Mesenchymal stem cell (in vitro differentiated cells and primary cell): Measurements from ENCODE around the gene MAPK7.
A peak's percentile ranks its signal among the peaks of the same experiment; 100 is the strongest.

ENCODE experiments used
- DNase-seq: peaks from one replicate; pipeline ENCODE4 v3.0.0-alpha.2; 2013
- H2AFZ ChIP-seq: one replicate; pipeline ENCODE4 v1.6.1; 2013; ENCODE audit warnings: low read depth, mild to moderate bottlenecking, control low read depth, inconsistent platforms, low read length, moderate library complexity
- H2AK5ac ChIP-seq: 2 replicates; pipeline ENCODE4 v1.6.1; 2013; ENCODE audit warnings: low read length, moderate library complexity, mild to moderate bottlenecking, inconsistent platforms; ENCODE audit not compliant: severe bottlenecking
- H2BK120ac ChIP-seq: one replicate; pipeline ENCODE4 v1.6.1; 2013; ENCODE audit warnings: low read depth, mild to moderate bottlenecking, inconsistent platforms, low read length, moderate library complexity
- H2BK12ac ChIP-seq, 2 experiments: one replicate each; pipeline ENCODE4 v1.6.1; 2013; ENCODE audit warnings: inconsistent platforms in 2 of 2, low read length in 2 of 2, mild to moderate bottlenecking in 2 of 2, moderate library complexity in 2 of 2, control low read depth in 1 of 2
- H2BK15ac ChIP-seq: one replicate; pipeline ENCODE4 v1.6.1; 2013; ENCODE audit warnings: mild to moderate bottlenecking, low read depth, inconsistent platforms; ENCODE audit not compliant: poor library complexity, severe bottlenecking
- H2BK5ac ChIP-seq: 2 replicates; pipeline ENCODE4 v1.6.1; 2013; ENCODE audit warnings: low read depth, mild to moderate bottlenecking, low read length, control low read depth, inconsistent platforms; ENCODE audit not compliant: poor library complexity, severe bottlenecking
- H3K14ac ChIP-seq, 2 experiments: one replicate each; pipeline ENCODE4 v1.6.1; 2013; ENCODE audit warnings: inconsistent platforms in 2 of 2, low read length in 2 of 2, control low read depth in 1 of 2, mild to moderate bottlenecking in 1 of 2, moderate library complexity in 1 of 2
- H3K18ac ChIP-seq, 2 experiments: one replicate each; pipeline ENCODE4 v1.6.1; 2013; ENCODE audit warnings: inconsistent platforms in 2 of 2, low read length in 2 of 2, control low read depth in 1 of 2, low read depth in 1 of 2, mild to moderate bottlenecking in 1 of 2
- H3K23ac ChIP-seq, 2 experiments: one replicate each; pipeline ENCODE4 v1.6.1; 2013; ENCODE audit warnings: inconsistent platforms in 2 of 2, low read length in 2 of 2, mild to moderate bottlenecking in 2 of 2, moderate library complexity in 2 of 2, control low read depth in 1 of 2
- H3K27ac ChIP-seq: 2 replicates; pipeline ENCODE4 v1.5.1; 2013; ENCODE audit warnings: mild to moderate bottlenecking, moderate library complexity, low read length, control low read depth, inconsistent platforms; ENCODE audit not compliant: poor library complexity, severe bottlenecking
- H3K27me3 ChIP-seq, 2 experiments: 2 replicates each; pipeline versions ENCODE4 v1.6.1 to v1.7.0; 2013; ENCODE audit warnings: low read length in 2 of 2, mild to moderate bottlenecking in 2 of 2, moderate library complexity in 2 of 2, control low read depth in 1 of 2, inconsistent platforms in 1 of 2; ENCODE audit not compliant: control insufficient read depth in 1 of 2, insufficient read depth in 1 of 2
- H3K36me3 ChIP-seq, 2 experiments: 2 replicates each; pipeline versions ENCODE4 v1.6.1 to v1.7.0; 2013; ENCODE audit warnings: low read length in 2 of 2, control low read depth in 1 of 2, inconsistent platforms in 1 of 2, low read depth in 1 of 2, mild to moderate bottlenecking in 1 of 2; ENCODE audit not compliant: insufficient read depth in 2 of 2, control insufficient read depth in 1 of 2
- H3K4ac ChIP-seq, 2 experiments: one replicate each; pipeline ENCODE4 v1.6.1; 2013; ENCODE audit warnings: inconsistent platforms in 2 of 2, low read length in 2 of 2, mild to moderate bottlenecking in 2 of 2, moderate library complexity in 2 of 2, control low read depth in 1 of 2, low read depth in 1 of 2
- H3K4me1 ChIP-seq: 2 replicates; pipeline ENCODE4 v1.6.1; 2013; ENCODE audit warnings: low read depth, low read length, control low read depth; ENCODE audit not compliant: control insufficient read depth, insufficient read depth
- H3K4me2 ChIP-seq: 2 replicates; pipeline ENCODE4 v1.6.1; 2013; ENCODE audit warnings: low read length, mild to moderate bottlenecking, inconsistent platforms; ENCODE audit not compliant: poor library complexity, severe bottlenecking
- H3K4me3 ChIP-seq, 2 experiments: 2 replicates each; pipeline versions ENCODE4 v1.5.1 to v1.7.0; 2013; ENCODE audit warnings: low read length in 2 of 2, mild to moderate bottlenecking in 2 of 2, control low read depth in 1 of 2, low read depth in 1 of 2; ENCODE audit not compliant: insufficient read depth in 1 of 2
- H3K79me1 ChIP-seq: replicated peaks from 2 replicates; pipeline ENCODE4 v1.6.1; 2013; ENCODE audit warnings: mild to moderate bottlenecking, control low read depth, low read length, inconsistent platforms; ENCODE audit not compliant: poor library complexity, severe bottlenecking
- H3K9ac ChIP-seq: 2 replicates; pipeline ENCODE4 v1.7.0; 2013; ENCODE audit warnings: mild to moderate bottlenecking, low read length, moderate library complexity
- H3K9me3 ChIP-seq: 2 replicates; pipeline ENCODE4 v1.7.0; 2013; ENCODE audit warnings: mild to moderate bottlenecking, low read length; ENCODE audit not compliant: control insufficient read depth
- H4K8ac ChIP-seq: one replicate; pipeline ENCODE4 v1.6.1; 2013; ENCODE audit warnings: inconsistent platforms, mild to moderate bottlenecking, low read length, moderate library complexity
- H4K91ac ChIP-seq: one replicate; pipeline ENCODE4 v1.6.1; 2013; ENCODE audit warnings: mild to moderate bottlenecking, low read length, inconsistent platforms
- WGBS: methylation state at CpG from one replicate; pipeline ENCODE4 v1.1.7; 2013; ENCODE audit warnings: mixed read lengths; 5-methylcytosine and 5-hydroxymethylcytosine counted together

Gene MAPK7

GRCh38 chr17:19405114-19405513 lies 26.8 kb downstream of the MAPK7 start:
- Histone ChIP-seq H3K4me3 (no peak overlapping the region), H3K9ac (no peak overlapping the region), H3K36me3 (no peaks in the 10 kb centered on the region), H2BK5ac (no peak overlapping the region), H4K8ac (no peak overlapping the region), H2BK12ac (no peak overlapping the region), H3K4me1 (peaks cover 9% of the 10 kb centered on the region), H3K27me3 (no peaks in the 10 kb centered on the region), H3K27ac (no peak overlapping the region), H3K4ac (no peak overlapping the region), H3K4me2 (no peak overlapping the region), H2BK120ac (no peak overlapping the region), H2BK15ac (no peak overlapping the region), H3K18ac (no peak overlapping the region), H3K9me3 (no peaks in the 10 kb centered on the region), H2AFZ (no peak overlapping the region), H4K91ac (peak overlapping the region; percentile 34), H2AK5ac (no peak overlapping the region), H3K79me1 (no peaks in the 10 kb centered on the region), H3K14ac (no peak overlapping the region), H3K23ac (no peak overlapping the region)
- no peak for DNase-seq
- WGBS = 92% methylated on average over 5 of the region's 5 CpGs

DNA sequence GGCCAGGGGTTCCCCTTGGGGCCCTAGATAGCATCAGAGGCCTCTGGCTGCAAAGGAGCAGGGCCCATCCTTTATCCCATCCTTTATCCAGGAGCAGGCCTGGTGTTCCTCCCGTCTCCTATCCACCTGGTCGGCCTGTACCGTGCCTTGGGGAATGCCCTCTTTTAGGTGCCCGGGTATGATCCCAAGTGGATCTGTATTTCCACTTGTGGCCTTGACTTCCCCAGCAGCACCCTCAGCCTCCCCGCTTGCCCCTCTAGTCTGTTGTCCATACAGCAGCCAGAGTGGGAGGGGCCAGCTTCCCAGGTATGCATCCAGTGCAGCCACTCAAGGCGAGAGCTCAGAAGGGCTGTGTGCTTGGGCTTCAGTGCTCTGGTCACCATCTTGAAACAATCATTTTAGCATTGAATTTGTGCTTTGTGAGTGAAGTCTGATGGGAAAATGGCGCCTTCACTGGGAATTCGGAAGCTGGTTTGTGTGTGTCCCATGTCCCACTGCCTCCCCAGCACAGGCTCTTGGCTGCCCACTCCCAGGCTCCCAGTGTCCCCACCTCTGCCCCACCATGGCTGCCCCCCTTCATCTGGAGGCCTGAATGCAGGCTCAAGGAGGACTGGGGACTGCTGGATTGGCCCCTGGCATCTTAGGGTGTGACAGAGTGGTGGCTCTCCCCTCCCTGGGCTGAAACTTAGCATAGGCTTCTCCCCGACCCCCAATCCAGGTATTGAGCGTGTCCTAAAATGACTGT lies 29.5 kb downstream of the MAPK7 start:
- no peak overlapping the region for H3K14ac ChIP-seq
- no peak overlapping the region for H2BK5ac ChIP-seq
- no peaks in the 10 kb centered on the region for H3K79me1 ChIP-seq
- no peak overlapping the region for H4K91ac ChIP-seq
- H3K4ac ChIP-seq = no peak overlapping the region
- no peak overlapping the region for H2BK120ac ChIP-seq
- no peaks in the 10 kb centered on the region for H3K9me3 ChIP-seq
- H2BK15ac ChIP-seq = no peak overlapping the region
- H3K27me3 ChIP-seq = peaks cover 0 to 9% of the 10 kb centered on the region in 2 experiments
- no peak overlapping the region for H3K4me2 ChIP-seq
- H3K9ac ChIP-seq = no peak overlapping the region
- no peak overlapping the region for H3K4me3 ChIP-seq
- 96% methylated on average over 10 of the region's 10 CpGs for WGBS
- DNase-seq = no peak
- H3K4me1 ChIP-seq = peaks cover 17% of the 10 kb centered on the region
- no peak overlapping the region for H2AFZ ChIP-seq
- H3K18ac ChIP-seq = no peak overlapping the region
- peak overlapping the region; percentile 15 for H2AK5ac ChIP-seq
- H2BK12ac ChIP-seq = no peak overlapping the region
- H4K8ac ChIP-seq = no peak overlapping the region
- H3K27ac ChIP-seq = no peak overlapping the region
- H3K36me3 ChIP-seq = no peaks in the 10 kb centered on the region
- no peak overlapping the region for H3K23ac ChIP-seq

DNA sequence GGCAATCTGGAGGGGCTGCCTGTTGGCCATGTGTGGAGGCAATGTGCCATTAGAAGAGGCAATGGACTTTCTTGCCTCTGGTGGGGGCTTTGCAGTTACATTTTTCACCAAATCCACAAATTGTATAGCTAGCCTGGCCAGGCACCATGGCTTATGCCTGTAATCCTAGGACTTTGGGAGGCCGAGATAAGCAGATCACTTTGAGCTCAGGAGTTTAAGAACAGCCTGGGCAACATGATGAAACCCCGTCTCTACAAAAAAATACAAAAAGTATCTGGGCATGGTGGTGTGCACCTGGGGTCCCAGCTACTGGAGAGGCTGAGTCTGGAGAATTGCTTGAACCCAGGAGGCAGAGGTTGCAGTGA lies 30.0 kb downstream of the MAPK7 start:
- Histone ChIP-seq H2BK5ac (no peak overlapping the region), H4K91ac (no peak overlapping the region), H3K9me3 (no peaks in the 10 kb centered on the region), H3K4me3 (no peak overlapping the region), H2BK15ac (no peak overlapping the region), H4K8ac (no peak overlapping the region), H3K27ac (no peak overlapping the region), H2AK5ac (peak overlapping the region; percentile 15), H3K18ac (no peak overlapping the region), H3K9ac (no peak overlapping the region), H2AFZ (no peak overlapping the region), H2BK12ac (no peak overlapping the region), H3K27me3 (peaks cover 0 to 12% of the 10 kb centered on the region in 2 experiments), H3K14ac (no peak overlapping the region), H3K4ac (no peak overlapping the region), H3K23ac (no peak overlapping the region), H3K4me1 (peaks cover 17% of the 10 kb centered on the region), H3K79me1 (no peaks in the 10 kb centered on the region), H3K36me3 (no peaks in the 10 kb centered on the region), H2BK120ac (no peak overlapping the region), H3K4me2 (no peak overlapping the region)
- WGBS = 80% methylated on average over 2 of the region's 2 CpGs
- DNase-seq = no peak

GRCh38 chr17:19409066-19409465 lies 30.8 kb downstream of the MAPK7 start:
- H2AK5ac ChIP-seq = no peak overlapping the region
- 94% methylated on average over 2 of the region's 3 CpGs for WGBS
- no peak overlapping the region for H2BK120ac ChIP-seq
- H4K8ac ChIP-seq = no peak overlapping the region
- no peaks in the 10 kb centered on the region for H3K36me3 ChIP-seq
- peaks cover 0 to 19% of the 10 kb centered on the region in 2 experiments for H3K27me3 ChIP-seq
- peaks cover 17% of the 10 kb centered on the region for H3K4me1 ChIP-seq
- H3K18ac ChIP-seq = peak overlapping the region in 1 of 2 experiments; percentile 18
- H3K9ac ChIP-seq = no peak overlapping the region
- DNase-seq = no peak
- no peak overlapping the region for H2AFZ ChIP-seq
- H3K4me2 ChIP-seq = no peak overlapping the region
- H3K4me3 ChIP-seq = no peak overlapping the region
- H2BK15ac ChIP-seq = peak overlapping the region; percentile 67
- no peak overlapping the region for H3K4ac ChIP-seq
- H2BK12ac ChIP-seq = no peak overlapping the region
- H2BK5ac ChIP-seq = no peak overlapping the region
- no peak overlapping the region for H3K23ac ChIP-seq
- no peaks in the 10 kb centered on the region for H3K79me1 ChIP-seq
- no peak overlapping the region for H4K91ac ChIP-seq
- no peak overlapping the region for H3K27ac ChIP-seq
- H3K9me3 ChIP-seq = no peaks in the 10 kb centered on the region
- H3K14ac ChIP-seq = no peak overlapping the region
